ENCODE results near the gene GID8. TPM values are rescaled to one million over a fixed set of nuclear protein-coding genes. Genes with fewer than 3 reads are reported as not detected.

GID8 gene
- total and polyA plus RNA-seq, 2 donors from 2014 or later: 16.4 to 37.3 TPM

DNA sequence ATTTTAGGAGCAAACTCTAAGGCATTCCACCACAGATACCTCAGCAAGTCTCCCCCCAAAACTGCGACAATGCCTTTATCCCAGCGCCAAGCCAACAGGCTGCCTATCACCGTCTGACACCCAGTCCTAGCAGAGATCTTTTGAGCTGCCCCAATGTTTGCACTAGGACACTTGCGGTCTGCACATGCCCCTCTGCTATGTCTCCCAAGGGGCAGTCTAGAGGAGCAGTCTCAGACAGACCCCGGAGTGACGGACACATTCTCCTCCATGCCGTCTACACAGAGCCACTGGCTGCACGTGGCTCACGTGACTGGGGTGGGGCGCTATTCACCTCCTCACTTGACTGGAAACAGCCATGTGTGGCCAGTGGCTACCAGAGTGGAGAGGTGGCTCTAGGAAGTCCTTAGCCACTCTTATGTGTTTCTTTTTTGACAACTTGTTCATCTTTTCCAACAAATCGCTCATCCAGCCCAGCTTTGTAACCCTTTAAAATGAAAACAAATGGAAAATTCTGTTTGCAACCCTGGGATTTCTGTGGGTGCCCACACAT, 27.7 kb upstream of the GID8 start:
- Histone ChIP-seq H3K27me3 (ENCODE audit: control insufficient read depth, insufficient read depth, low read length) (no peaks in the 10 kb centered on the region), H3K27ac (ENCODE audit: low read depth in 2 of 2, low read length in 2 of 2) (no peak overlapping the region), H3K36me3 (ENCODE audit: control insufficient read depth in 2 of 3, insufficient read depth in 3 of 3, low read length in 3 of 3) (peaks cover 15 to 66% (median 55%) of the 10 kb centered on the region in 3 donors), H3K9me3 (ENCODE audit: control insufficient read depth in 2 of 3, insufficient read depth in 1 of 3, low read length in 3 of 3) (no peaks in the 10 kb centered on the region), H3K9ac (ENCODE audit: low read length in 3 of 3) (no peak overlapping the region), H3K4me1 (ENCODE audit: control insufficient read depth in 2 of 3, insufficient read depth in 2 of 3, low read depth in 1 of 3, low read length in 3 of 3) (peaks cover 0 to 6% (median 0%) of the 10 kb centered on the region in 3 donors), H3K4me3 (ENCODE audit: low read length in 3 of 3) (no peak overlapping the region)
- DNase-seq (no peak), FAIRE-seq (no peak)
- TF ChIP-seq, protein P1, sequence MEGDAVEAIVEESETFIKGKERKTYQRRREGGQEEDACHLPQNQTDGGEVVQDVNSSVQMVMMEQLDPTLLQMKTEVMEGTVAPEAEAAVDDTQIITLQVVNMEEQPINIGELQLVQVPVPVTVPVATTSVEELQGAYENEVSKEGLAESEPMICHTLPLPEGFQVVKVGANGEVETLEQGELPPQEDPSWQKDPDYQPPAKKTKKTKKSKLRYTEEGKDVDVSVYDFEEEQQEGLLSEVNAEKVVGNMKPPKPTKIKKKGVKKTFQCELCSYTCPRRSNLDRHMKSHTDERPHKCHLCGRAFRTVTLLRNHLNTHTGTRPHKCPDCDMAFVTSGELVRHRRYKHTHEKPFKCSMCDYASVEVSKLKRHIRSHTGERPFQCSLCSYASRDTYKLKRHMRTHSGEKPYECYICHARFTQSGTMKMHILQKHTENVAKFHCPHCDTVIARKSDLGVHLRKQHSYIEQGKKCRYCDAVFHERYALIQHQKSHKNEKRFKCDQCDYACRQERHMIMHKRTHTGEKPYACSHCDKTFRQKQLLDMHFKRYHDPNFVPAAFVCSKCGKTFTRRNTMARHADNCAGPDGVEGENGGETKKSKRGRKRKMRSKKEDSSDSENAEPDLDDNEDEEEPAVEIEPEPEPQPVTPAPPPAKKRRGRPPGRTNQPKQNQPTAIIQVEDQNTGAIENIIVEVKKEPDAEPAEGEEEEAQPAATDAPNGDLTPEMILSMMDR (IDR thresholded peaks at IDR 0.05; ENCODE audit: borderline replicate concordance, extremely low read depth, insufficient read depth): no peak
- intact Hi-C loops (cut with DNase I): no loop called here

DNA sequence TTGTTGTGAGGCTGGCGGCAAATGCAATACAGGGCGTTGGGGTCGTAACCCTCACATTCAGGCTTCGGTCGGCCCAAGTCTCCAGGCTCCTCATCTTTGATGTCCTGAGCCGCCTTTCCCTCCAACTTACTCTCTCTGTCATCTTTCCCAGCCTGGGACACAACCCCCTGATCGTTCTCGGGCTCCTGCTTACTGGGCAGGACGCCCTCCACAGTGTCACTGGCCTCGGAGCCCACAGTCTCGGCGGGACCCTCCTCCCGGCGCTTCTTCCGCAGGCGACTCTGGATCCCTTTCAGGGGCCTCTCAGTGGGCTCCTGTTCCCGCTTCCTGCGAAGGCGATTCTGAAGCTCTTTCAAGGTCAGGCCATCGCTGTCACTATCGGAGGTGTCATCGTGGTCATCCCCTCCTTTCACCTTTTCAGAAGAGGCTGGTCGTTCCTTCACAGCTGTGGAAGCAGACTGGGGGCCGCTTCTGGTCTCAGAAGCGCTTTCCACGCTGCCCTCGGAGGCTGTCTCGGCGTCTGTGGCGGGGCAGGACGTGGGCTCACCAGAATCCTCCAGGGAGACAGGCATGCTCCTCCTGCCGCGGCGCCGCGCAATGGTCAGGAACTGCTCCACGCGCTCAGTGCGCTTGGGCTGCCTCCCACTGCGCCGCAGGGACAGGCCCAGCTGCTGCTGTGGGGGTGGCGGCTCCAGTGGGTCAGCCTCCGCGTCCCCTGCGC, 27.0 kb upstream of the GID8 start:
- Histone ChIP-seq H3K9ac (ENCODE audit: low read length in 3 of 3) (no peak overlapping the region), H3K27me3 (ENCODE audit: control insufficient read depth, insufficient read depth, low read length) (no peaks in the 10 kb centered on the region), H3K9me3 (ENCODE audit: control insufficient read depth in 2 of 3, insufficient read depth in 1 of 3, low read length in 3 of 3) (no peaks in the 10 kb centered on the region), H3K36me3 (ENCODE audit: control insufficient read depth in 2 of 3, insufficient read depth in 3 of 3, low read length in 3 of 3) (peaks cover 11 to 59% (median 48%) of the 10 kb centered on the region in 3 donors), H3K4me3 (ENCODE audit: low read length in 3 of 3) (no peak overlapping the region), H3K4me1 (ENCODE audit: control insufficient read depth in 2 of 3, insufficient read depth in 2 of 3, low read depth in 1 of 3, low read length in 3 of 3) (peaks cover 0 to 6% (median 0%) of the 10 kb centered on the region in 3 donors), H3K27ac (ENCODE audit: low read depth in 2 of 2, low read length in 2 of 2) (no peak overlapping the region)
- intact Hi-C loops (cut with DNase I): no loop called here
- DNase-seq (no peak), FAIRE-seq (no peak)
- TF ChIP-seq, protein P1 (IDR thresholded peaks at IDR 0.05; ENCODE audit: borderline replicate concordance, extremely low read depth, insufficient read depth): no peak

DNA sequence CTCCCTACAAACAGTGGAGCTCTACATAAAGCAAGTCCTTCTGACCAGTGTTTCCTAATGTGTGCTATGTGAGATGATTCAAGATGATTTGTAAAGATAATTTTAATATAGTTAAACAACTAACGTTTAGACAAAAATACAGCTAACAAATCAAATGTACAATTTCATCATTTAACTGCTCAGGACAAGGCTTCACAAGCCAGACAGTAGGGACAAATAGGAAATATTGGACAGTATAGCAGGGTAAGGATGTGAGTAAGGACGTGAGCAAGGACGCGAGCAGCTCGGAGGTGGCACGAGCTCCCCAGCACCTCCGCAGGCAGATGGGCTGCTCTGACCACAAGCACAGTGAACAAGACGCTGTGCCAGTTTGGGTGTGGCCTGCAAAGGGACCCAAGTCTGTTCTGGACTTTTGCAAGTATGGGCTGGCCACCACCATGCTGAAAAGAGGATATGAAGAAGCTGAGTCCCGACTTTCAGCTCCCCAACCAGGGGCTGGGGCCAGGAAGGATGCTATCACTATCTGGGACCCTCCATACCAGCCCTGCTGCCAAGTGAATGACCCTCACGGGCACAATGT, 26.2 kb upstream of the GID8 start:
- Histone ChIP-seq H3K27me3 (ENCODE audit: control insufficient read depth, insufficient read depth, low read length) (no peaks in the 10 kb centered on the region), H3K4me3 (ENCODE audit: low read length in 3 of 3) (no peak overlapping the region), H3K27ac (ENCODE audit: low read depth in 2 of 2, low read length in 2 of 2) (no peak overlapping the region), H3K4me1 (ENCODE audit: control insufficient read depth in 2 of 3, insufficient read depth in 2 of 3, low read depth in 1 of 3, low read length in 3 of 3) (peaks cover 0 to 11% (median 3%) of the 10 kb centered on the region in 3 donors), H3K36me3 (ENCODE audit: control insufficient read depth in 2 of 3, insufficient read depth in 3 of 3, low read length in 3 of 3) (peaks cover 11 to 51% (median 40%) of the 10 kb centered on the region in 3 donors), H3K9me3 (ENCODE audit: control insufficient read depth in 2 of 3, insufficient read depth in 1 of 3, low read length in 3 of 3) (no peaks in the 10 kb centered on the region), H3K9ac (ENCODE audit: low read length in 3 of 3) (no peak overlapping the region)
- DNase-seq (no peak), FAIRE-seq (no peak)
- TF ChIP-seq, protein P1 (IDR thresholded peaks at IDR 0.05; ENCODE audit: borderline replicate concordance, extremely low read depth, insufficient read depth): no peak
- intact Hi-C loops (cut with DNase I): no loop called here
